Right renal cortex interstitium (tissue), 3 donors: ENCODE measurements around the gene TCERG1L. TPM values are rescaled to one million over a fixed set of nuclear protein-coding genes. Genes with fewer than 3 reads are reported as not detected.
"Not testable (repeated sequence)": the region's sequence is repeated elsewhere in the genome, so short reads cannot be mapped to it uniquely, and the experiment has no call there.

ENCODE experiments used
- DNase-seq, 3 donors: peaks; one replicate each; pipeline ENCODE4 v3.0.0-alpha.2; 2013; ENCODE audit warnings: low read depth in 3 of 3, low spot score in 2 of 3
- polyA plus RNA-seq, 3 donors: library from polyadenylated mRNA; unstranded; fragments of 120-200 nt; gene quantifications; one replicate each; pipeline ENCODE4 v1.2.1, GENCODE V29; 2013; ENCODE audit not compliant: insufficient read length in 3 of 3

The TCERG1L gene
- polyA plus RNA-seq, 3 donors = 1.2 to 1.7 (median 1.4) TPM

DNA sequence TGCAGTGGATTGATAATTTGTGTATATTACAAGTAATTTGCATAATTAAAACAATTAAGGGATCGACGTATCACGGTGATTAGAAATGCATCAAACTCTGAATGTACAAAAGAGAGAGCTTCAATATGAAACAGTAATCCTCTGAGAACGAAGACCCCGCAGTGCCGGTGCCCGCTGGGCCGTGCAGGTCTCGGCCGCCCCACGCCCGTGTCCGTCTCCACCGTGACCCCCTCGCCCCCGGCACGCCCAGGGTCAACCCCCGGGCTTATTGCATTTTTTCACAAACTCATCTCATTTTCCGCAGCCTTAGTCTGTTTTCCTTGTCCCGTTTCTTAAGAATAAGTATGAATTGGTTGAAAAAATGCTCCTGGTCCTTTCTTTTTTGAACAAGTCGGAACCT, 218.6 kb downstream of the TCERG1L start:
- no peak for DNase-seq

DNA sequence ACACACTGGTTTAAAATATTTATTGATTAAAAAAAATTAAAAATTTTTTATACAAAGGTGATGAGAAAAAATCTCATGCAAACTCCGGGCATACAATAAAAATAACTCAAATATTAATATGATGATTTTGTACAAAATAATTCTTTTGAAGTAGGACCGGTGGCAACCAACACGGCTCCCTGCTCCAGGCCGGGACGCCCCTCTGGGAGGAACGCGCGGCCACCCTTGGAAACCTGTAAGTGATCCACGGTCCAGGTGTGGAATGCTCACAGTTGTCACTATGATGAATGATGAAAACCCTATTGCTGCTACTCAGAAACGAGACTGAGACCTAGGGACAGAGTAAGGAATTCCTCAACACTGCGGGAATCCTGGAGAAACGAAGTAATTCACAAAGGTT, 219.1 kb downstream of the TCERG1L start:
- no peak for DNase-seq

DNA sequence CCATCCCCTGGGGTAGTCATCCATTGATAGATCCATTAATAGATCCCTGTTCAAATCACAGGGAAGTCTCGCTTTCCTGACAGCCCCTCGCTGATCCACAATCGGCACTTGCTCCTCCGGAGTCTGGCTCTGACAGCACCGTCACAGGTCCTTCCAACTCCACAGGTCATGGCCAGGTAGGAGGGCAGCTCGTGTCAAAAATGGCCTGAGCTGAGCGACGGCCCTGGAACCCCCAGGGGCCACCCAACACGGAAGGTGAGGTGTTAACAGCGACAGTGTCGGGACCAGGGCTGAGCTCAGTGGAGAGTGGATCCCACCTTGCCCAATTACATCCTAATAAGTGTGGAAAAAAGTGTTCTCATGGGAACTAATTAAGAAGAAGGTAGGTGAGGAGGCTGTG, 219.8 kb downstream of the TCERG1L start:
- DNase-seq = no peak

DNA sequence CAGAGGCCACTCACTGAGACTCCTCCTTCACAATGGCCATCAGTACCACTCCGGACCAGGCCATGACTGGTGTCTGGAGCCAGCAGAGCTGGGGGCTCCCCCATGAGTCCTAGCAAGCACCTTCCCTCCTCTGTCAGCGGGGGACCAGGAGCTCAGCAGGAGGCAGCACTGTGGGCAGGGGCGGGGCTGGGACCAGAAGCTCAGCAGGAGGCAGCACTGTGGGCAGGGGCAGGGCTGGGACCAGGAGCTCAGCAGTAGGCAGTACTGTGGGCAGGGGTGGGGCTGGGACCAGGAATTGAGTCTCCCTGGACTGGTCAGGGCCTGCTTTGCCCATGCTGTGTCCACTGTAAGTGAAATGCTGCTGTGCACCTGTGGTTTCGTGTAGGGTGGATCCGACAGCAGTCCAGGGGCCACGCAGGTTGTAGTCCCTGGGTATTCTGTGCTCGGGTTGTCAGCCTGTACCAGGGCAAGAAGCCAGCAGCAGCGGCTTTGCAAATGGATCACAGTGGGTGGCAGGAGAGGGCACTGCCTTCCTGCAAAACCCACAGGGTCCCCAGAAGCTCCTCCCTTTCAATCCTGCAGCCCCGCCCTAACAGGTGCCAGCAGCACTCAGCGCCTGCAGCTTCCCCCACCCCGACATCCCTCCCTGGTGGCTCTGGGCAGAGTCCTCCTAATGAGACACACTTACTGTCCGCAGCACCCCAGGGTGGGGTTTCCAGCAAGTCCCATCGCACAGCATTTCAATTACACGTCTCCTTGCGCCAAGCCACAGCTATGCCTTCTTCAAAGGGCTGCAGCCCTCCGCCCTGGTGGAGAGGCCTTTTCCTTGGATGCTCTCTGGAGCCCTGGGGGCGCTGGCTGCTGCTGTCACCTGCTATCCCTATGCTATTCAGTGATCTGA, 220.5 kb downstream of the TCERG1L start:
- DNase-seq = no peak

DNA sequence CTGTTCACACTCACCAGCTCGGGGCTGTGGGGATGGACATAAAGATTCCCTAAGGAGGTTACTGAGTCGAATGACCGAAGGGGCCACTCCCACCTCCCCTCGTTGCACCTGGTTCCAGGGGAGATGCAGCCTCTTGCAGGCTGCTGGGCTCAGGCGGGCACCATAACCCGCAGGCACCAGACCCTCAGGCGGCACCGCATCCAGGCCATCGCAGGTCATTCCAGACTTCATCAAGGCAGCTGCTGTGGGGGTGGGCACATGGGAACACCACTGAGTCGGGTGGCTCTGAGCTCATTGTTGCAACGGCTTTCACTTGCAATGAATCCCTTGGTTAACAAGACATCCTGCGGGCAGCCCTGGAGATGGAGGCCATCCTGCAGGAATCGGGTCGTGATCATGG, 221.7 kb downstream of the TCERG1L start:
- DNase-seq = no peak

DNA sequence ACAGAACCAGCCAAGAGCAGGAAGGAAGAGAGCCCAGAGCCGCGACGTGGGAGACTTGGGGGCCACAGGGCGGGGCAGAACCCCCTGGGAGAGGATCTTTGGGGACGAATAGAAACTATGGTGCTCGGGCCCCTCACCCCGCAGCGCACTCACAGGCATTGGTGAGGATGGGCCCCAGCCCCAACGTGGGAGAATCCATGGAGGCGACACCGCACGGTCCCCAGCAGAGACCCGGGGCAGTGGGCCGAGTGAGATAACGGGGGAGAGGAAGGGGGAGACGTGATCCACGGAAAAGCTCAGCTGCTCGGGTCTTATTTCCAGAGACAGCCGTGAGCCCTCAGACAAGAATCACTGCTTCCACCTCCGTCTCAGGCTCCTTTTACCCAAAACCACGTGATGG, 222.4 kb downstream of the TCERG1L start:
- no peak for DNase-seq

DNA sequence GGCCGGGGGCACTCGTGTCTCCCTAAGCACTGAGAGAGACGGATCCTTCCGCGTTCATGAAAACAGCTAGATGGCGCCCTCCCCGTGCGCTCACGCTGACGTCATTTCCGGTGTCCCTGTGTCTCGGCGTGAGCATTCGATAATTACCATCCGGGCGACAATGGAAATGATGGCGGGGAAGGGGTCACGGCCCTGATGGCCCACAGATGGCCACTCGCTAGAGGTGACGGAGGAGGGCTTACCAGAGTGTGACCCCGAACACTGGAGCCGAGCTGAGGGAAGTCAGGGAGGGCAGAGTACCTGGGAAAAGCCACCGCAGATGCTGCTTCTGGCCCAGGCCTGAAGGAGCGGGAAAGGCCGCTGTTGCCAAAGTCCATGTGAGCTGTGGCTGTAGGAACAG, 222.9 kb downstream of the TCERG1L start:
- DNase-seq = no peak

DNA sequence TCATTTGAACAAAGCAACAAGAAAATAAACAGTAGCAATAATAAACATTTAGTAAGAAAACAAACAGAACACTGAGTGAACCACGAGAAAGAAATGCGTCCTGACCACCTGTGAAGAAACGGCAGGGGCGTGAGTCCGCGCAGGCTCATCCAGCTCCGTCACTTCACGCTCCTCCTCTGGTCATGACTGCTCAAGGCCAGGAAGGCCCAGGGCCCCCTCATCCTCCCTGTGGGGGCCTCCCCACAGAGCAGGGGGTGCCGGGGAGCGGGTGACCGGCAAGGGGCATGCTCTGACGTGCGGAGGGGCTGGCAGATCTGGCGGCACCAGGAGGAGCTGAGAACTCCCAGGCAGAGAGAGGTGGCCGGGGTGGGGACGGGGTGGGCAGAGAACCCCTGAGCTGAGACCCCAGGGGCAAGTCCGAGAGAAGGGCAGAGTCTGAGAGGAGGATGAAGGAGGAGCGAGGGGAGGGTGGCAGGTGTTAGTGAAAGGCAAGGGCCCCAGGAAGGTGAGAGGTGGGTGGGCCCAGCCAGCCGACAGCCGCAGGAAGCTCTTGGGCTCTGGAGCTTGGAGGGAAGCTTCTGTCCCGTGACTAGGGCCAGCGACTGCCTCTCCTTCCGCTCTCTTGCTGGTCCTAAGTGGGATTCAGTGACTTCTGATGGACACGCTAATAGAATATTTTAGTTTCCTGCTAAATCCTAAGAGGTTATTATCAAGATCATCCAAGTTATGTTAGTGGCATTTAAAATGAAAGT, 223.9 kb downstream of the TCERG1L start:
- no peak for DNase-seq

DNA sequence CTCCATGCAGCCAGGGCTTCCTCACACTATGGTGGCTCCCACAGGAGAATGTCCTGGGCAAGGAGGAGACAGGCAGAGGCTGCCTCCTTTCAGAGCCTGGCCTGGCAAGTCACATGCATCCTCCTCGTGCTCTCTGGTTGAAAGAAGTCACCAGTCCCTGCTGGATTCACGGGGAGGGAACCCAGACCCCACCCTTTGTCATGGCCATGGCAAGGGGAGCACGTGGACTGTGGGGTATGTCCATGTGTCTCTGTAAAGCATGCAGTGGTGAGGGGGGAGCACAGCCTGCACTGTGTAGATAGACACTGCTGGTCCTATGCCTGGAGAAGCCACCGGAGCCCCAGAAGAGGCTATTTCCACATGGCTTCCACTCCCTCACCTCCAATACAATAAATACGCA, 225.0 kb downstream of the TCERG1L start:
- DNase-seq = no peak

DNA sequence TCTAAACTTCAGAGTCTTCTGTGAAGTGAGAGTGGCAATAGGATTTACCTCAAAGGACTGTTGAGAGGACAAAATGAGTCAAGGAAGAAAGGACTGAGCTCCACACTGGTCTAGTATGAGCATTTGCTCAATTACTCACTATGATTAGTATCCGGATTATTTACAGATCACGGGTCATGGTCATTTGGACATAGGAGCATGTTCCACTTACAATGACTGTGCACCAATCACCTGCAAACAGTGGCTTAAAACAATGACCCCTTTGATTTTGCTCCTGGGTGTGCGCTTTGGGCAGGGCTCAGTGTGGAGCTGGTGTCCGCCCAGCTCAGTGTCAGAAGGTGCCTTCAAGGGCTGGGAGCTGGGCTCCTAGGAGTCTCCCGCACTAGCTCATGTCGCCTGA, 225.4 kb downstream of the TCERG1L start:
- DNase-seq = no peak

DNA sequence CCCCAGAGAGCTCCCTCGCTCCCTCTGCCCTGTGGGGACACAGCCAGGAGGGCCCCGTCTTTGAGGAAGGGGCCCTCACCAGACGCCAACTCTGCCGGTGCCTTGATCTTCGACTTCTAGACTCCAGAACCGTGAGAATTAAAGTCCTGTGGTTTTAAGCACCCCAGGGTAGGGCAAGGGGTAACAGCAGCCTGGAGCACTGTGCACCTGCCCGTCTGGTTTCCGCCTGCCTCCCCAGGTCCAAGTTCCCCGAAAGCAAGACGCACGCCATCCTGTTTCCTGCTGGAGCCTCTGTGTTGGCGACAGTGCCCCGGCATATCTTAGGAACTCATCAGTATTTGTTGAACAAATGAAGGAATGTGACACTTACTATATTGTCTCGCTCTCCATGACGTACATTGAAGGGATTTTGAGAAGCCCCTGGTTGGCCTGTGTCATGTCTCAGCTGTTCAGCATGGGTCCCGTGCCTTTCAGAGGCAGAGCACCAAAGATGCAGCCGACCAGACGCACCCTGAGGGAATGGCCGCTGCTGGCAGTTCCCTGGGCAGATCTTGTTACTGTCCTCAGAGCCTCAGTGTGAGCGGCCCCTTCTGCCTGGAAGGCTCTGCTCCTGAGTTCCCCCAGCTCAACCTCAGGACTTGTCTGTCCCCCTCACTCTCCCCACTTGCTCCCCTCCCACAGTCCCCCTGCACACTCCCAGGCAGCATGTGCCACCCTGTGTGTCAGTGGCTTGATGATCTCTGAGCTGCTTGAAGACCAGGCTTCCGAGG, 226.2 kb downstream of the TCERG1L start:
- no peak for DNase-seq

DNA sequence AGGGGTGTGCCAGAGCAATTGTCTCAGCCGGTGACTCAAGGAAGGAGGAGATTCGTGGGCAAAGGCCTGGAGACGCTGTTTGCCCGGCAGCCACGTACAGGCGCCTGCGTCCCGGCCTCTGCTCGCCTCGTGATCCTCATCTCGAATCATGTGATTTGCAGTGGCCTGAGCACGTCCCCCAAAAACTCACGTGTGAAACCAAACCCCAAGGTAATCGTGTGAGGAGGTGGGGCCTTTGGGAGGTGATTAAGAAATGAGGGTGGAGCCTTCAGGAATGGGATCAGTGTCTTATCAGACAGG, 226.8 kb downstream of the TCERG1L start:
- DNase-seq = no peak

DNA sequence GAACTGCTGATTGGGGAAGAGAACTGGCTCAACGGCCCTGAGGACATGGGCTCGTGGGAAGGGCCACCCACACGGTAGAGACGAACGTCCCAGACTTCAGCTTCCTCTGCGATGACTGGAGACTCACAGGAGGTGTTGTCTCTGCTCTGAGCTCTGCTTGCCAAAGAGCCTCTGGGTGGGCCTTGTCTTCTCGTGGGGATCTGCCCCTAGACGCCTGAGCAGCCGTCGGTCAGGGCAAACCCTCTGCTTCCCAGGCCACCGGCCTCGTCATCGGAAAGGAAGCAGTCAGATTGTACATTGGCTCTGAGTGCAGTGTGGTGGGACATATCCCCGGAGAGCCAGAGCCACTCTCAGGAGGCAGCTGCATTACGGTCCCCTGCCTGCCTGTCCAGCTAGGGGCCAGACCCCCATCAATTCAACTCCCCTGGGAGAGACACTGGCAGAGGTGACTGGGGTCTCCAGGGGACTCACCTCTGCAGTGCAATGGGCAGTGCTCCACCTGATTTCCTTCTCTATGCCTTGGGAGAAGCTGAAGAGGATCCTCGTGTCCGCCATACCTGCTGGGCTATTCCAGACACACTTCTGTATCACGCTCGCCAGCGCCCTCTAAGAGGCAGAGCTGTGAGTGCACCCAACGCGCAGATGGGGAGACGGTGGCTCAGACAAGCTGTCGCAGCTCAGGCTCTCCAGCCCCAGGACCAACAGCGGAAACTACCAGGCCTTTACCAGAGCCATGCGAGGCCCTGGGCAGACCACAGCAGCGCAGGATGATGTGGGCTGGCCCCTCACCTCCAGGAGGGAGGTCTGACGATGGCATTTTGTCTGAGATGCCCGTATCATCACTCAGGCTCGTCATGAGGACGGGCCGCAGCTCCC, 227.4 kb downstream of the TCERG1L start:
- DNase-seq = no peak

DNA sequence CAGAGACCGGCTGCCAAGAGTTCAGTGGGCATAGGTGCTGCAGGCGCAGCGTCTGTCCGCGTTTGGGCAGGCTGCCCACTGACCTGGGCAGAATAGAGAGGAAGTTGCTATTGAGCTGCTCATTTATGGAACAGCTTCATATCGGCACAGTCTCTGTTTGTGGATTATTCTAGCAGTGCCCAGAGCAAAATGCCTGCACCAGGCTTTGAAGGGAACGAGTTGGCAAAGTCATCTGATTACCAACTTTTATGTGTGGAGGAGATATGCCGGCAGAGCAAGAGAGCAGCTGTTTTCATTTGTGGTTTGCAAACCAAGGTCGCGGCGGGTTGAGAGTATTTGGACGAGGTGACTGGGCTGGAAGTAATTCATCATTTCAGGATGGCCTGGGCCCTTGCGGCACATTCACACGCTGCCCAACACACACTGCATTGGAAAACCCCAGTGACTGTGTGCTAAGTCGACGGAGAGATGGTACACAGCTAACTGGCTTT, 228.5 kb downstream of the TCERG1L start:
- DNase-seq = no peak

DNA sequence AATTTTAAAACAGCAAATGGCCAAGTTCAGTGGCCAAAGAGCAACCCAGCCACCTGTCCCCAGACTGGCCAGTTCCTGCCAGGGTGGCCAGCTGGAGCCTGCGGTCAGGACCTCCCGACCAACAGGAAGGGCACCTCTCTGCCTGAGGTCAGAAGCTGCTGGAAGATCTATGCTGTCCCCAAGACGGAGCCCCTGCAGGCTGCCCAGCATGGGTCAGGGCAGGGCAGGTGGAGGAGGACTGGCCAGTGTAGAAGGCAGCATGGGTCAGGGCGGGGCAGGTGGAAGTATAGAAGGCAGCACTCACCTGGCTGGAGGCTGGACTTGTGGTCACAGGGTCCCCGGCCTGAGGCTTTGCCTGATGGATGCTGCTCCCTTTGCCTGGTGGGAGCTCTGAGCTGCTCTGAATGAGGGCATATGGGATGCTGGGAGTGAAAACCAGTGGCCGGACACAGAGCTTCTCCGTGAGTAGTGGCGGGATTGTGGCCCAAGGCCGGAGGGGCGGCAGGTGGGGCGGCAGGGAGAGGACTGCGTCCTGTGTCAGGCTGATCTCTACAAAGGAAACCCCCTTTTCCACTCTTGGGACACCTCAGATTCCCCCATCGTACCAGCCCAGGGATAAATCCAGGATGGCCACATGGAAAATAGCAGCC, 229.2 kb downstream of the TCERG1L start:
- no peak for DNase-seq

DNA sequence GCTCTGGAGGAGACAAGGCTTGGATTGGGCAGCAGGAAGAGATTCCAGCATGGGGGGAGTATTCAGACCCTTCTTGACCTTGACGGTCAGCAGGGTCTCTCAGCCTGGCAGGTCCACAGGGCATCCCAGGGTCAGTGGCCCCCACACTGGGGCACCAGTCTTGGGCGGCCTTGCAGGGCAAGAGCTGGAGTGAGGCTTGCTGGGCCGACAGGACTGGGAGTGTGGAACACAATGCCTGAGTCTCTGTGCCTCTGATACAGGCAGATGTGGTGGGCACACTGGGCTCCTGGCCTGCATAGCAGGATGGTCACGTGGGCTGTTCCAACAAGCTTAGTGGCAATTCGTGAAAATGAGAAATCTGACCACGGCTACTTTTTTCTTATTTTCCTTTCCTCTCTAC, 229.7 kb downstream of the TCERG1L start:
- DNase-seq = no peak

DNA sequence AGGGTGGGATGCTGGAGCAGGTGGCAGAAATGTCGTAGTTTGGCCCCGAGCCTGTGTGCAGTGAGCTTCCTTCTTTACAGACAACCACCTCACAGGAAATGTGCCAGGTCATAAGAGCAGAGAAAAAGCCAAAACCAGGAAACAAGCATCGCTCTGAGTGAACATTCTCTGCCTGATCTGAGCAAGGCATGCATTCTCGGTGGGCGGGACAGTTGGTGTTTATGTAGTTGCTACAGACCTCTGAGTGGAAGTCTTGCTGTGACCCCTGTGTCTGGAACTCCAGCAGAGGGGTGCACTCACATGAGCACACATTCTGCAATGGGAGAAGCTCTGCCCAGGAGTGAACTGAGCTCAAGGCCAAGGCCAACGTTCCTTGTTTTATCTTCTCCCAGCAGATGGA, 230.1 kb downstream of the TCERG1L start:
- DNase-seq = no peak

DNA sequence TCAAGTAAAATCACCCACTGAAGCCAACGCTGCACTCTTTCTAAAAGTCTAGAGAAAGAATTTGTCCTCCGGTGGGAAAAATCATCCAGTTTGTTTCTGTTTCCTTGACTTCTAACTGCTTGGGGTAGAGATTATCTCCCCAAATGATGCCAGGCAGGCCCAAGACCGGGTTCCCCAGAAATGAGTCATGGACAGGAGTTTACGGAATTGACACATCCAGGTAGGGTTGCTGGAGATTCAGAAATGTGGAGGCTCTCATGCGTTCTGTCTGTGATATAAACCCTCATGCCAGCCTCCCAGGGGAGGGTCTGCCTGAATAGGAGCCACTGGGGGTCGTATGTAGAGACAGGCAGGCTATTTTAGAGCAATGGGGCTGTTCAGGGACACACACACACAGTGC, 230.9 kb downstream of the TCERG1L start:
- DNase-seq = no peak

DNA sequence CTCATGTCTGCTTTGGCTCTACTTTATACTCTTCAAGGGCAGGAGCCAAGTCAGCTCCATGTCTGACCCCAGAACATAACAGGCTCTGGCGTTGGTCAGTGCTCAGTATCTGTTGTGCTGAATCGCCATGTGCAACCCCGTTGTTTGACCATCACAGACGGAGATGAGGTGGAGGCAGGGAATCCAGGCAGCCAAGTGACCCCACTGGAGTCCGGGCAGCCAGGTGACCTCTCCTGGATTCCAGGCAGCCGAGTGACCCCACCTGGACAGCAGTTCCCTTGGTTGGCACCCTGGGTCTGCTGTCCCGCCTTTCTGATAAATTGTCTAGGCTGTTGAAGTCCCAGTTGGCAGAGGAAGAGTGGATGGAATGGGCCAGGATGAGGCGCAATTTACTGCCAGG, 232.2 kb downstream of the TCERG1L start:
- no peak for DNase-seq

DNA sequence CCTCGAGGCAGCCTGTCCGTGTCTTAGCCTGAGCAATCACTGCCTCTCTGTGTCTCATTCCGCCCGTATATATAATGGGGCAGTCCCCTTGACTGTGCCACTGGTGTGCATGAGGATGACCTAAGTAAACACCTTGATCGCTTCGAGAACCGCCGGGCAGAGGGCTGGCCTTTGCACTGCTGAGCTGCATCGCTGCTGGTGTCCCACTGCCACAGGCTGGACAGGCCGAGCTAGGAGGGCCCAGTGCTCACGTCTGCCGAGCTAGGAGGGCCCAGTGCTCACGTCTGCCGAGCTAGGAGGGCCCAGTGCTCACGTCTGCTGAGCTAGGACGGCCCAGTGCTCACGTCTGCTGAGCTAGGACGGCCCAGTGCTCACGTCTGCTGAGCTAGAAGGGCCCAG, 232.6 kb downstream of the TCERG1L start:
- not testable (repeated sequence) for DNase-seq
